Stimulated activated CD8-positive, alpha-beta memory T cell treated with anti-CD3 and anti-CD28 coated beads, Interleukin-7, amount 100 ng/mL, for 1 hour (primary cell): ENCODE measurements around the gene MARCHF9.
"Not testable (repeated sequence)": the region's sequence is repeated elsewhere in the genome, so short reads cannot be mapped to it uniquely, and the experiment has no call there.

Experiments
- DNase-seq, 2 donors: peaks; one replicate each; pipeline ENCODE4 v3.0.0-alpha.2; 2020; ENCODE audit warnings: low read depth in 2 of 2

The MARCHF9 gene, protein sequence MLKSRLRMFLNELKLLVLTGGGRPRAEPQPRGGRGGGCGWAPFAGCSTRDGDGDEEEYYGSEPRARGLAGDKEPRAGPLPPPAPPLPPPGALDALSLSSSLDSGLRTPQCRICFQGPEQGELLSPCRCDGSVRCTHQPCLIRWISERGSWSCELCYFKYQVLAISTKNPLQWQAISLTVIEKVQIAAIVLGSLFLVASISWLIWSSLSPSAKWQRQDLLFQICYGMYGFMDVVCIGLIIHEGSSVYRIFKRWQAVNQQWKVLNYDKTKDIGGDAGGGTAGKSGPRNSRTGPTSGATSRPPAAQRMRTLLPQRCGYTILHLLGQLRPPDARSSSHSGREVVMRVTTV

DNA sequence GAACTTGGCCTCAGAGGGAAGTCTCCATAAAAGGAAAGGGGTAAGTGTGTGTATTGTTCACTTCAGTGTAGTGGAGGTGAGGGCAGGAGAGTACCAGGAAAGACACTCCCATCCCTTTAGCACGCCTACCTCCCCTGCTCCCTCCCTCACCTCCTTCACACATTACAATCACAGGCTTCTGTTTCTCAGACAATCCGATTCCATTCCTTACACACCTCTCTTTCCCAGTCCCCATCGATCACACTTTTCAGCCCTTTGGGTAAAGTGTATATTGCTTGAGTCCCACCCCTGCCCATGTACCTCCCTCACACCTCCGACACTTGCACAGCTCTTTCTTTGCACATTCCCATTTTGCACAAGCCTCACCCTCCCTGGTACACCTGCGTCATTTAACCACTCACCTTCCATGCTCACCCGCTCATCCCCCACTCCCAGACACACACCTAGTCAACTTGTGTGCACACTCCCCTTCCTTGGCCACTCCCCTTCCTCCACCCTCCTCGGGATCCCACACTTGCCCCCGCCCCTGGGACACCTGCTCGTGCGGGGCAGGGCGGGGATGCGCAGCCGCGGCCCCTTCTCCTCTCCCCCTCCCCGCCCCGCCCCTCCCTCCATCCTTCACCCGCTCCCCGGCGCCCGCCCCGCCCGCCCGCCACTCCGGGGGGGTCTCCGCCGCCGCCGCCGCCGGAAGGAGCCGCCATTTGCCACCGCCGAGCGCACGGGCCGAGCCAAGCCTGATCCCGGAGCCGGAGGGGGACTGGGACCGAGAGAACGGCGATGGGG lies at the start of gene MARCHF9:
Gene MARCHF9 (plus strand): TSS at position 693 of the 783 bp plus-strand sequence. CDS start 426 bp downstream, outside the sequence.
- DNase-seq = peak; percentile 55 to 63

DNA sequence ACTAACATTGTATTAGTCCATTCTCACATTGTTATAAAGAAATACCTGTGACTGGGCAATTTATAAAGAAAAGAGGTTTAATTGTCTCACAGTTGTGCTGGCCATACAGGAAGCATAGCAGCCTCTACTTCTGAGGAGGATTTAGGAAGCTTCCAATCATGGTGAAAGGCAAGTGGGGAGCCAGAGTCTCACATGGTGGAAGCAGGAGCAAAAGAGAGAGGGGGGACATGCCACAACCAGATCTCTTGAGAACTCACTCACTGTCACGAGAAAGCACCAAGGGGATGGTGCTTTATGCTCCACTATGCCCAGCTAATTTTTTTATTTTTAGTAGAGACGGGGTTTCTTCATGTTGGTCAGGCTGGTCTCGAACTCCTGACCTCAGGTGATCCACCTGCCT lies 47.7 kb upstream of the MARCHF9 start:
- DNase-seq = no peak

DNA sequence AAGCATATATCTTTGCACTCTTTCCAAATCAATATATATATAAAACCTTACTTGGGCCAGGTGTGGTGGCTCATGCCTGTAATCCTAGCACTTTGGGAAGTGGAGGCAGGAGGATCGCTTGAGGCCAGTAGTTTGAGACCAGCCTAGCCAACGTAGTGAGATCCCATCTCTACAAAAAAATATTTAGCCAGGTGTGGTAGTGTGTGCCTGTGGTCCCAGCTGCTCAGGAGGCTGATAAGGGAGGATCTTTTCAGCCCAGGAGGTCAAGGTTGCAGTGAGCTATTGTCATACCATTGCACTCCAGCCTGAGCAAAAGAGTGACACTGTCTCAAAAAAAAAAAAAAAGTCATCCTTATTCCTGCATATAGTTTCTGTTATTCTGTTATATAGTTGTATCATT lies 46.6 kb upstream of the MARCHF9 start:
- no peak for DNase-seq

DNA sequence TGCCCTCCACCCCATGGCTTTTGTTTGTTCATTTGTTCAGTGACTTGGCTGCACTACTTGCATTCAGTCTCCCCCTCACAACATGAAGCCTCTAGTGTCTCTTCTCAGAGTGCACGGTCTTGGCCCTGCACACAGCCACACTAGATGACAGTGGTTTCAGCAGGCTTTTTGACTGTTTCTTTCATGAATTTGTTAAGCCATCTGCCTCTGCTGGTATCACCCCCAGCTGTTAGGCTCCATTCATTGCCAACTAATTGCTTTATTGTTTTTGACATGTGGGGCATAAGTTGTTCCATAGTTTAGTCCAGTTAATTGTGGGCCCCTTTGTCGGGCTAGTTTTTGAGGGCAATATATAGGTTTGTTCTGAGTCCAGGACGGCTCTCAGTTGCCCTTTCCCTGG lies 42.2 kb upstream of the MARCHF9 start:
- no peak for DNase-seq

DNA sequence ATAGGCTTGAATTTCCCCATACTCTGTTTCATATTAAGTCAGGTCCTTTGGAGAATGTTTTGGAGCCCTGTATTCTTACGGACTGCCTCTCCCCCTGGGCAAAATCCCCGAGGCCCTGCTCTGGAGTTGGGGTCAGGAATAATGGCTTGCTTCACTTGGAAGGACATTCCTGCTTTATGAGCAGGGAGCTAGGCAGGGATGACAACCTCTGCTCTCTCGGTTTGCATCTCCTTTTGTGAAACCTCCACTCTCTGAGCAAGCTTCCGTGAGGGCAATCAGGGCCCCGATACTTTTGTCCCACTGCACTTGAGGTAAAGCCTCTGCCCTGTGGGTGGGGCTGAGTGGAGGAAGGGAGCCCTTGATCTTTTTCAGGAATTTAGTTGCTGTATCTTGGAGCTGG lies 41.7 kb upstream of the MARCHF9 start:
- no peak for DNase-seq

DNA sequence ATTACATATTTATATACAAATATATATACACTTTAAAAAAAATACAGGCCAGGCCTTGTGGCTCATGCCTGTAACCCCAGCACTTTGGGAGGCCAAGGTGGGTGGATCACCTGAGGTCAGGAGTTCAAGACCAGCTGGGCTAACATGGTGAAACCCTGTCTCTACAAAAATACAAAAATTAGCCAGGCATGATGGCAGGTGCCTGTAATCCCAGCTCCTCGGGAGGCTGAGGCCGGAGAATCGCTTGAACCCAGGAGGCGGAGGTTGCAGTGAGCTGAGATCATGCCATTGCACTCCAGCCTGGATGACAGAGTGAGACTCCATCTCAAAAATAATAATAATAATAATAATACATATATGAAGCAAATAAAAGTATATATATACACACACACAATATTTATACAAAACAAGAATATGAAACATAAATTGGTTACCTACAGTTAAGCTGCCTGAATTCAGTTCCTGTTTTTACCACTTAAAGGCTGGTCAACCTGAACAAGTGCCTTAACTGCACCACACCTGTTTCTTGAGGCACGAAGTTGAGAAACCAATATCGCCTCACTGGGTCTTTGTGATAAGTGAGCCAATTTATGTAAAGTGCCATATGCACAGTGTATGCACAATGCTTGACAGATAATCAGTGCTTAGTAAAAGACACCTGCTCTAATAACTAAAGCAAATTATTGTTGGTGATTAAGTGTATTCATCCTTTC lies 39.7 kb upstream of the MARCHF9 start:
- DNase-seq = not testable (repeated sequence)

DNA sequence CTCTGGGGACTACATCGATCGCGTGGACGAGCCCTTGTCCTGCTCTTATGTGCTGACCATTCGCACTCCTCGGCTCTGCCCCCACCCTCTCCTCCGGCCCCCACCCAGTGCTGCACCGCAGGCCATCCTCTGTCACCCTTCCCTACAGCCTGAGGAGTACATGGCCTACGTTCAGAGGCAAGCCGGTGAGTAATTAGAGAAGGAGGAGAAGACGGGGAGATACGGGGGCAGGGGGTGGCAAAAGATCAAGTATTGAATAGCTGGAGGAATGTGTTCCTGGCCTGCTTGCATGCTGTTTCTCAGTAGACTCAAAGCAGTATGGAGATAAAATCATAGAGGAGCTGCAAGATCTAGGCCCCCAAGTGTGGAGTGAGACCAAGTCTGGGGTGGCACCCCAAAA lies 39.1 kb upstream of the MARCHF9 start:
- DNase-seq = no peak

DNA sequence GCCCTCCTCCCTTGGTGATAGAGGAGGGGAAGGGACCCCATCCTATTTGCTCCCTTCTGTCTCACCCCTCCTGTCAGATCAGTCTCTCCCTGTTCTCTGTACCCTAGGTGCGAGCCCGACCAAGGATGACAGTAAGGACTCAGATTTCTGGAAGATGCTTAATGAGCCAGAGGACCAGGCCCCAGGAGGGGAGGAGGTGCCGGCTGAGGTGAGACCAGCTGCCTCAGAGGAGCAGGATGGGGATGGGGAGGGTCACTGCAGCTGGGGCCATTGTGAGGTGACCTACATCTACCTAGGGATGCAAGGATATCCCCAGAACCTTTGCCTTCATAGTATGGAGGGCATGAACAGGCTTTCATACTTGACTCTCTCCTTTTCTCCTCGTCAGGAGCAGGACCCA lies 38.6 kb upstream of the MARCHF9 start:
- DNase-seq = no peak

DNA sequence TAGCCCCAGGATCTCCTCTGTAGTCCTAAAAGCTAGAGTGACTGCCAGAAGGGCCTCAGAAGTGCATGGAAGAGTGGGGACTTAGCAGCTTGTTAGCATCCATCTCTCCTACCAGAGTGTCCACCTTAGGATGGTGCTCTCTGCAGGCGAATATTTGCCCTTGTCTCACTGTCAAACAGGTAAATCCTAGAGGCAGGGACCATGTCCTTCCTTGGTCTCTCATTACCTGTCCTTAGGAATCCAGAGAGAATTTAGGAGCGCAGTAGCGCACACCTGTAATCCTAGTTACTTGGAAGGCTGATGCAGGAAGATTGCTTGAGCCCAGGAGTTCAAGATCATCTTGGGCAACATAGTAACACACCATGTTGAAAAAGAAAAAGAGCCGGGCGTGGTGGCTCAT lies 37.8 kb upstream of the MARCHF9 start:
- no peak for DNase-seq

DNA sequence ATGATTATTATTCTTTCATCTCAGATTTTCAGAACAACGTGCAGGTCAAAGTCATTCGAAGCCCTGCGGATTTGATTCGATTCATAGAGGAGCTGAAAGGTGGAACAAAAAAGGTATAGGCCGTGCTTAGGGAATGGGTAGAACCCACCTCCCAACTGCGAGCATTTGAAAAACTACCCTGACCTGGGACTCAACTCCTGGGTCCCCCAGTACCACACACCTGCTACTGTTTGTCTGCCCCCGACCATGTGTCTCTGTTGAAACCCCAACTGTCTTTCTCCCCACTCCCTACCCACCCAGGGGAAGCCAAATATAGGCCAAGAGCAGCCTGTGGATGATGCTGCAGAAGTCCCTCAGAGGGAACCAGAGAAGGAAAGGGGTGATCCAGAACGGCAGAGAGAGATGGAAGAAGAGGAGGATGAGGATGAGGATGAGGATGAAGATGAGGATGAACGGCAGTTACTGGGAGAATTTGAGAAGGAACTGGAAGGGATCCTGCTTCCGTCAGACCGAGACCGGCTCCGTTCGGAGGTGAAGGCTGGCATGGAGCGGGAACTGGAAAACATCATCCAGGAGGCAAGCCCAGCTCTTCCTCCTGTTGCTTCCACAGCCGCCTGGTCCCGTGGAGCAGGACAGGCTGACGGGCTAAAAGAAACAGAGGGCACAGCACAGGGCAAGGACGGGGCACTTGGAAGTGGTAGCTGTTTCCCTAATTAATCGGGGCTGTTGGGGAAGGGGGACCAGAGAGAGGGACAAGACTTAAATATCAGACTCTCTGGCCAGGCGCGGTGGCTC lies 36.9 kb upstream of the MARCHF9 start:
- DNase-seq = no peak

DNA sequence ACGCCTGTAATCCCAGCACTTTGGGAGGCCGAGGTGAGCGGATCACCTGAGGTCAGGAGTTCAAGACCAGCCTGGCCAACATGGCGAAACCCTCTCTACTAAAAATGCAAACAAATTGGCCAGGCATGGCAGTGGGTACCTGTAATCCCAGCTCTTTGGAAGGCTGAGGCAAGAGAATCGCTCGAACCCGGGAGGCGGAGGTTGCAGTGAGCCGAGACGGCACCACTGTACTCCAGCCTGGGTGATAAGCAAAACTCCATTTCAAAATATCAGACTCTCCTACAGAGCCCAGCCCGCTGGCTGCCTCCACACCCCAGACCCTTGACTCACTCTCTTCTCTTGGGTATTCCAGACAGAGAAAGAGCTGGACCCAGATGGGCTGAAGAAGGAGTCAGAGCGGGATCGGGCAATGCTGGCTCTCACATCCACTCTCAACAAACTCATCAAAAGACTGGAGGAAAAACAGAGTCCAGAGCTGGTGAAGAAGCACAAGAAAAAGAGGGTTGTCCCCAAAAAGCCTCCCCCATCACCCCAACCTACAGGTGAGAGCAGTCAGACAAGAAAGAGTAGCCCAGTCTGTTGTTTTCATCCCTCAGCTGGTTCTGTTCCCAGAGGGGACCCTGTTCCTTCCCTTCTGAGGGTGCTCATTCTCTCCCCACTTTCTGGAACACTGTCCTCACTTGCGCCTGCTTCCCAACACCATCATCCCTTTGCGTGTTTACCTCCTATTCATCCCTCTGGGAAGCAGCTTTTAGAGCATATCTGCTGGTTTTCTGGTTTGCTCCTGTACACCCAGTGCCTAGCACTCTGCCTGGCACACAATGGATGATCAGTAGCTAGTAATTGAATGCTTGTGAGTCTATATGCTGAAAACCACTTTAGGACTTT lies 36.0 kb upstream of the MARCHF9 start:
- no peak for DNase-seq

DNA sequence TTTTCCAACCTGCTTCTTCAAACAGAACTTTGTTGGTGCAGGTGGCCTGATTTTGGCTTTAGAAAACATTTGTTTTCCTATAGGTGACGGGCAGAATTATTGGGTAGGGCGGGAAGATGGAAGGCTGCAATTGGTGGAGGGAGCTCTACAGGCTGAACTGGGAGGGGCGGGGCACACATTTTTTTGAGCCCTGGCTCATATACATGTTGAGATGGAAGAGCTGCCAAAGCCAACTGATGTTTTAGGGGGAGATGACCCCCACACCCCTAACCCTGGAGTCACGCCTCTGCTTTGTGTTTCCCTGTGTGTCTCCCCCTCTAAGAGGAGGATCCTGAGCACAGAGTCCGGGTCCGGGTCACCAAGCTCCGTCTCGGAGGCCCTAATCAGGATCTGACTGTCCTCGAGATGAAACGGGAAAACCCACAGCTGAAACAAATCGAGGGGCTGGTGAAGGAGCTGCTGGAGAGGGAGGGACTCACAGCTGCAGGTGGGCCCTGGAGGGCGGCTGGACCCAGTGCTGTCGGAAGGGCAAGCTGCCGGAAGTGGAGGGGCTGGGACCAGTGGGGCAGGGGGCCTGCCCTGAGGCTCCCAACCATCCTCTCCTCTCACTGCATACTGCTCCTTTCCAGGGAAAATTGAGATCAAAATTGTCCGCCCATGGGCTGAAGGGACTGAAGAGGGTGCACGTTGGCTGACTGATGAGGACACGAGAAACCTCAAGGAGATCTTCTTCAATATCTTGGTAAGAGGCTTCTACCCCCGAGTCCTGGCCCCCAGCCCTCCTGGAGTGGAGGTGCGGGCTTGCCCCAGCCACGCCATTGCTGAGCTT lies 34.9 kb upstream of the MARCHF9 start:
- no peak for DNase-seq

DNA sequence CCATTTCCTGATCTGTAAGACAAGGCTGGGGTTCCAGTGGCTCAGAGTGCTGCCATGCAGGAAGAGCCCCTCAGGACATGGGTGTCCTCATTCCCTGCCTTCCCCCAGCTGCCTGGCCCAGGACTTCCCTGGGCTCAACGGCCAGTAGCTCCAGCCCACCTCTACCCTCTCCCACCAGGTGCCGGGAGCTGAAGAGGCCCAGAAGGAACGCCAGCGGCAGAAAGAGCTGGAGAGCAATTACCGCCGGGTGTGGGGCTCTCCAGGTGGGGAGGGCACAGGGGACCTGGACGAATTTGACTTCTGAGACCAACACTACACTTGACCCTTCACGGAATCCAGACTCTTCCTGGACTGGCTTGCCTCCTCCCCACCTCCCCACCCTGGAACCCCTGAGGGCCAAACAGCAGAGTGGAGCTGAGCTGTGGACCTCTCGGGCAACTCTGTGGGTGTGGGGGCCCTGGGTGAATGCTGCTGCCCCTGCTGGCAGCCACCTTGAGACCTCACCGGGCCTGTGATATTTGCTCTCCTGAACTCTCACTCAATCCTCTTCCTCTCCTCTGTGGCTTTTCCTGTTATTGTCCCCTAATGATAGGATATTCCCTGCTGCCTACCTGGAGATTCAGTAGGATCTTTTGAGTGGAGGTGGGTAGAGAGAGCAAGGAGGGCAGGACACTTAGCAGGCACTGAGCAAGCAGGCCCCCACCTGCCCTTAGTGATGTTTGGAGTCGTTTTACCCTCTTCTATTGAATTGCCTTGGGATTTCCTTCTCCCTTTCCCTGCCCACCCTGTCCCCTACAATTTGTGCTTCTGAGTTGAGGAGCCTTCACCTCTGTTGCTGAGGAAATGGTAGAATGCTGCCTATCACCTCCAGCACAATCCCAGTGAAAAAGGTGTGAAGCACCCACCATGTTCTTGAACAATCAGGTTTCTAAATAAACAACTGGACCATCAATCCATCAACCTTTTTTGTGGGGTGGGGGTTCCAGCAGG lies 34.0 kb upstream of the MARCHF9 start:
- no peak for DNase-seq

DNA sequence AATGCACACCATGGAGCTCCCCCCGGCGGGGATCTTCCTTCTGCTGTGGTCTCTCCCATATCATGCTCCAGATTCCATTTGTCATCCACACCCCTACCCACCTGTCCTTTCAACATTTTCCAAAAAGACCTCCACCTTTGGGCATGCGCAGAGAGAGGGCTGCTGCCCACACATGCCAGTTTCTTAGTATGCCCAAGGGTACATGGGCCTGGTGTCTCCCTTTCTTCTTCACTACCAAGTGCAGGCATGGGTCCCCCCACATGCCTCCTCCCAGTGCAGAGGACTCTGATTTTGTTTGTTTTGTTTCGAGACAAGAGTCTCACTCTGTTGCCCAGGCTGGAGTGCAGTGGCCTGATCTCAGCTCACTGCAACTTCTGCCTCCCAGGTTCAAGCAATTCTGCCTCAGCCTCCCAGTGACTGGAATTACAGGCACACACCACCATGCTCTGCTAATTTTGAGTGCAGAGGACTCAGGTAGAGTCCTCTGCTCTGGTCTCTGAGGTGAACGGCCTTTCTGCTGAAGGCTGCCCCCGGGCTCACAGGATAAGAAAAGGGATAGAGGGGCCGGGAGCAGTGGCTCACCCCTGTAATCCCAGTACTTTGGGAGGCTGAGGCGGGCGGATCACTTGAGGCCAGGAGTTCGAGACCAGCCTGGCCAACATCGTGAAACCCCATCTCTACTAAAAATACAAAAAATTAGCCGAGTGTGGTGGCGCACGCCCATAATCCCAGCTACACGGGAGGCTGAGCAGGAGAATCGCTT lies 32.9 kb upstream of the MARCHF9 start:
- not testable (repeated sequence) for DNase-seq

DNA sequence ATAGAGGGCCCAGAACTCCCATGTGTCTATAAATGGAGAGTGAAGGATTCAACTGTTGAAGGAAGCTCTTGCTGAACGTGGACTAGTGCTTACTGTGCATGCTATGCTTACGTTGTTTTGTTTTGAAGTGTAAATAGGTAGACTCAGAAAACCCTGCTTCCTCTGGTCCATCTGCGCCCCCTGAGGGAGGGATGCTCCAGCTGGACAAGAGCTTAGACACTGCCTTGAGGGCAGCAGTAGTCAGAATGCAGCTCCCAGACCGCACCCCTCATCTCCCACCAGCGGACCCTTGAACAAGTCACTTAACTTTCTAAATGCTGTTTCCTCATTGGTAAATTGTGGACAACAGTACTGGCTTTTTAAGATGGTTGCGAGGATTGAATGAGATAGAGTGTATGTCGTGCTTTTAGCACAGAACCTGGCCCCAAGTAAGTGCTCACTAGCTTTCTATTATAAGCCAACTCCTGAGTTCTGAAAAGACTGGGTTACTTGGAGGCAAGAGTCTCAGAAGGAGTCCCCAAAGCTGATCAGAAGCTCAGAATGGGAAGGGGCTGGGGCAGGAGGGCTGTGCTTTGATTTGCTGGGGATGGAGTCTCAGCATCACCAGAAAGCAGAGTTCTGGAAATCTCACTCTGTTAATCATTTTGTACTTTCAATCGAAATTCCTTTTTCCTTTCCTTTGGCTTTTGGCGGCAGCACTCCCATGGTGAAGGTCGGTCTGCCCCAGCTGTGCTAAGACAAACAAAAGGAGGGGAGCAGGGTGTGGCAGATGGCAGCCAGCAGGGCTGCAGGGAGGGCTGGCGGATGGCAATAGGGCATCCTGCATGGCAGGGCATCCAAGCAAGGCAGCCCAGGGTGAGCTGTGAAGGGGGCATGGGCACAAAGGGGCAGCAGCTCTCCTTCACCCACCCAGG lies 31.9 kb upstream of the MARCHF9 start:
- DNase-seq = no peak

DNA sequence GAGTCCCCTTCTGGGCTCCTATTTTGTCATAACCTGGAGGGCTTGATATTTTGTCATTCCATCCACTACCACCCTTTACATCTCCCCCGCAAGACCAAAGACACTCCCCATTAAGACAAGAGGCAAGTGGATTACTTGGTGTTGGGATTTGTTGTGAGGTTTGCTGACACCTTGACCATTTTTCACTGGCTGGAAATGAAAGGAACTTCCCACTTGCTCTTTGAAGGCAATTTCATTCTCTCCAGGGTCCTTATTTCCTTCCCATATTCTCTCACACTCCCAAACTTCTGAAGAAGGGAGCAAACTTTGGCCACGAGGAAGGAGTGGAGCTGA lies 31.3 kb upstream of the MARCHF9 start:
- no peak for DNase-seq
